ENCODE results near the gene PTPRK.

PTPRK gene

GRCh38 chr6:128032042-128032441 lies 488.4 kb downstream of the PTPRK start:
- Histone ChIP-seq H3K4ac (ENCODE audit: low read depth in 1 of 2, low read length in 2 of 2) (no peak overlapping the region), H3K27ac (ENCODE audit: low read length, poor library complexity, severe bottlenecking) (no peak overlapping the region), H4K8ac (ENCODE audit: low read length) (no peak overlapping the region), H2BK12ac (ENCODE audit: low read length in 2 of 2) (no peak overlapping the region), H3K4me3 (ENCODE audit: insufficient read depth in 1 of 2, low read depth in 1 of 2, low read length in 2 of 2) (no peak overlapping the region), H3K4me1 (ENCODE audit: control insufficient read depth, insufficient read depth, low read depth, low read length) (peaks cover 2% of the 10 kb centered on the region), H2AFZ (ENCODE audit: low read depth, low read length) (no peak overlapping the region), H2BK15ac (ENCODE audit: low read depth, poor library complexity, severe bottlenecking) (no peak overlapping the region), H2BK120ac (ENCODE audit: low read depth, low read length) (no peak overlapping the region), H2AK5ac (ENCODE audit: low read length, severe bottlenecking) (no peak overlapping the region), H4K91ac (ENCODE audit: low read length) (no peak overlapping the region), H3K9ac (ENCODE audit: low read length) (no peak overlapping the region), H3K27me3 (ENCODE audit: control insufficient read depth in 1 of 2, insufficient read depth in 1 of 2, low read length in 2 of 2) (no peaks in the 10 kb centered on the region), H3K18ac (ENCODE audit: low read depth in 1 of 2, low read length in 2 of 2) (peak overlapping the region in 1 of 2 experiments; percentile 18), H3K14ac (ENCODE audit: low read length in 2 of 2) (no peak overlapping the region), H2BK5ac (ENCODE audit: low read depth, low read length, poor library complexity, severe bottlenecking) (no peak overlapping the region), H3K23ac (ENCODE audit: low read length in 2 of 2) (no peak overlapping the region), H3K79me1 (replicated peaks; ENCODE audit: low read length, poor library complexity, severe bottlenecking) (peaks cover 3% of the 10 kb centered on the region), H3K4me2 (ENCODE audit: low read length, poor library complexity, severe bottlenecking) (no peak overlapping the region), H3K9me3 (ENCODE audit: control insufficient read depth, low read length) (no peaks in the 10 kb centered on the region), H3K36me3 (ENCODE audit: control insufficient read depth in 1 of 2, insufficient read depth in 2 of 2, low read depth in 1 of 2, low read length in 2 of 2) (peaks cover 0 to 4% of the 10 kb centered on the region in 2 experiments)
- WGBS, result 90% methylated on average over 4 of the region's 6 CpGs
- no peak for DNase-seq

GRCh38 chr6:128029826-128030225 lies 490.6 kb downstream of the PTPRK start:
- H3K9me3 ChIP-seq (ENCODE audit: control insufficient read depth, low read length), result no peaks in the 10 kb centered on the region
- H3K27me3 ChIP-seq (ENCODE audit: control insufficient read depth in 1 of 2, insufficient read depth in 1 of 2, low read length in 2 of 2), result no peaks in the 10 kb centered on the region
- no peak overlapping the region for H3K23ac ChIP-seq (ENCODE audit: low read length in 2 of 2)
- no peak overlapping the region for H3K4ac ChIP-seq (ENCODE audit: low read depth in 1 of 2, low read length in 2 of 2)
- H2BK15ac ChIP-seq (ENCODE audit: low read depth, poor library complexity, severe bottlenecking), result no peak overlapping the region
- peaks cover 2% of the 10 kb centered on the region for H3K4me1 ChIP-seq (ENCODE audit: control insufficient read depth, insufficient read depth, low read depth, low read length)
- DNase-seq, result no peak
- 87% methylated on average over 1 of the region's 1 CpG for WGBS
- H3K4me3 ChIP-seq (ENCODE audit: insufficient read depth in 1 of 2, low read depth in 1 of 2, low read length in 2 of 2), result no peak overlapping the region
- no peak overlapping the region for H2BK120ac ChIP-seq (ENCODE audit: low read depth, low read length)
- no peak overlapping the region for H3K18ac ChIP-seq (ENCODE audit: low read depth in 1 of 2, low read length in 2 of 2)
- peaks cover 0 to 4% of the 10 kb centered on the region in 2 experiments for H3K36me3 ChIP-seq (ENCODE audit: control insufficient read depth in 1 of 2, insufficient read depth in 2 of 2, low read depth in 1 of 2, low read length in 2 of 2)
- no peak overlapping the region for H2BK5ac ChIP-seq (ENCODE audit: low read depth, low read length, poor library complexity, severe bottlenecking)
- no peak overlapping the region for H2BK12ac ChIP-seq (ENCODE audit: low read length in 2 of 2)
- H4K91ac ChIP-seq (ENCODE audit: low read length), result no peak overlapping the region
- H2AK5ac ChIP-seq (ENCODE audit: low read length, severe bottlenecking), result no peak overlapping the region
- H3K14ac ChIP-seq (ENCODE audit: low read length in 2 of 2), result no peak overlapping the region
- H3K27ac ChIP-seq (ENCODE audit: low read length, poor library complexity, severe bottlenecking), result no peak overlapping the region
- H3K79me1 ChIP-seq (replicated peaks; ENCODE audit: low read length, poor library complexity, severe bottlenecking), result peaks cover 3% of the 10 kb centered on the region
- no peak overlapping the region for H3K9ac ChIP-seq (ENCODE audit: low read length)
- H4K8ac ChIP-seq (ENCODE audit: low read length), result no peak overlapping the region
- no peak overlapping the region for H2AFZ ChIP-seq (ENCODE audit: low read depth, low read length)
- H3K4me2 ChIP-seq (ENCODE audit: low read length, poor library complexity, severe bottlenecking), result no peak overlapping the region

- no peak overlapping the region for H2BK12ac ChIP-seq (ENCODE audit: low read length in 2 of 2)
- peaks cover 3% of the 10 kb centered on the region for H3K79me1 ChIP-seq (replicated peaks; ENCODE audit: low read length, poor library complexity, severe bottlenecking)
- no peak overlapping the region for H2BK5ac ChIP-seq (ENCODE audit: low read depth, low read length, poor library complexity, severe bottlenecking)
- H2BK120ac ChIP-seq (ENCODE audit: low read depth, low read length), result no peak overlapping the region
- no peak overlapping the region for H4K8ac ChIP-seq (ENCODE audit: low read length)
- H4K91ac ChIP-seq (ENCODE audit: low read length), result no peak overlapping the region
- peaks cover 0 to 4% of the 10 kb centered on the region in 2 experiments for H3K36me3 ChIP-seq (ENCODE audit: control insufficient read depth in 1 of 2, insufficient read depth in 2 of 2, low read depth in 1 of 2, low read length in 2 of 2)
- H3K4ac ChIP-seq (ENCODE audit: low read depth in 1 of 2, low read length in 2 of 2), result no peak overlapping the region
- peaks cover 2% of the 10 kb centered on the region for H3K4me1 ChIP-seq (ENCODE audit: control insufficient read depth, insufficient read depth, low read depth, low read length)
- no peak overlapping the region for H3K9ac ChIP-seq (ENCODE audit: low read length)
- no peak overlapping the region for H3K4me2 ChIP-seq (ENCODE audit: low read length, poor library complexity, severe bottlenecking)
- no peak overlapping the region for H3K18ac ChIP-seq (ENCODE audit: low read depth in 1 of 2, low read length in 2 of 2)
- H3K27me3 ChIP-seq (ENCODE audit: control insufficient read depth in 1 of 2, insufficient read depth in 1 of 2, low read length in 2 of 2), result no peaks in the 10 kb centered on the region
- H2AK5ac ChIP-seq (ENCODE audit: low read length, severe bottlenecking), result no peak overlapping the region
- no peak overlapping the region for H3K23ac ChIP-seq (ENCODE audit: low read length in 2 of 2)
- H2AFZ ChIP-seq (ENCODE audit: low read depth, low read length), result no peak overlapping the region
- no peak for DNase-seq
- H3K14ac ChIP-seq (ENCODE audit: low read length in 2 of 2), result no peak overlapping the region
- no peak overlapping the region for H2BK15ac ChIP-seq (ENCODE audit: low read depth, poor library complexity, severe bottlenecking)
- H3K9me3 ChIP-seq (ENCODE audit: control insufficient read depth, low read length), result no peaks in the 10 kb centered on the region
- H3K27ac ChIP-seq (ENCODE audit: low read length, poor library complexity, severe bottlenecking), result no peak overlapping the region
- no peak overlapping the region for H3K4me3 ChIP-seq (ENCODE audit: insufficient read depth in 1 of 2, low read depth in 1 of 2, low read length in 2 of 2)
Measured at GRCh38 chr6:128028183-128028582, 492.2 kb downstream of the PTPRK start.

GRCh38 chr6:128025478-128025877 lies 494.9 kb downstream of the PTPRK start:
- no peak overlapping the region for H4K91ac ChIP-seq (ENCODE audit: low read length)
- 85% methylated on average over 1 of the region's 1 CpG for WGBS
- no peak overlapping the region for H2BK12ac ChIP-seq (ENCODE audit: low read length in 2 of 2)
- H3K14ac ChIP-seq (ENCODE audit: low read length in 2 of 2), result no peak overlapping the region
- H3K18ac ChIP-seq (ENCODE audit: low read depth in 1 of 2, low read length in 2 of 2), result no peak overlapping the region
- no peak for DNase-seq
- H2AFZ ChIP-seq (ENCODE audit: low read depth, low read length), result no peak overlapping the region
- peaks cover 1% of the 10 kb centered on the region for H3K79me1 ChIP-seq (replicated peaks; ENCODE audit: low read length, poor library complexity, severe bottlenecking)
- H2BK15ac ChIP-seq (ENCODE audit: low read depth, poor library complexity, severe bottlenecking), result no peak overlapping the region
- no peak overlapping the region for H3K9ac ChIP-seq (ENCODE audit: low read length)
- no peak overlapping the region for H2AK5ac ChIP-seq (ENCODE audit: low read length, severe bottlenecking)
- H3K4me2 ChIP-seq (ENCODE audit: low read length, poor library complexity, severe bottlenecking), result no peak overlapping the region
- no peak overlapping the region for H2BK5ac ChIP-seq (ENCODE audit: low read depth, low read length, poor library complexity, severe bottlenecking)
- no peak overlapping the region for H4K8ac ChIP-seq (ENCODE audit: low read length)
- H3K9me3 ChIP-seq (ENCODE audit: control insufficient read depth, low read length), result no peaks in the 10 kb centered on the region
- no peak overlapping the region for H2BK120ac ChIP-seq (ENCODE audit: low read depth, low read length)
- no peak overlapping the region for H3K23ac ChIP-seq (ENCODE audit: low read length in 2 of 2)
- H3K27ac ChIP-seq (ENCODE audit: low read length, poor library complexity, severe bottlenecking), result no peak overlapping the region
- no peaks in the 10 kb centered on the region for H3K4me1 ChIP-seq (ENCODE audit: control insufficient read depth, insufficient read depth, low read depth, low read length)
- no peak overlapping the region for H3K4me3 ChIP-seq (ENCODE audit: insufficient read depth in 1 of 2, low read depth in 1 of 2, low read length in 2 of 2)
- no peak overlapping the region for H3K4ac ChIP-seq (ENCODE audit: low read depth in 1 of 2, low read length in 2 of 2)
- no peaks in the 10 kb centered on the region for H3K27me3 ChIP-seq (ENCODE audit: control insufficient read depth in 1 of 2, insufficient read depth in 1 of 2, low read length in 2 of 2)
- no peaks in the 10 kb centered on the region for H3K36me3 ChIP-seq (ENCODE audit: control insufficient read depth in 1 of 2, insufficient read depth in 2 of 2, low read depth in 1 of 2, low read length in 2 of 2)
